ENCODE results near the gene PRXL2B. TPM values are rescaled to one million over a fixed set of nuclear protein-coding genes. Genes with fewer than 3 reads are reported as not detected.

Gene PRXL2B
- total RNA-seq, 1 experiment from 2014 or later: 32.2 TPM

GRCh38 chr1:2571348-2571747 is 15.2 kb upstream of the PRXL2B start:
- H4K20me1 ChIP-seq (ENCODE audit: insufficient read depth): no peaks in the 10 kb centered on the region
- CTCF ChIA-PET: interaction anchor here (0.9 kb wide), 1 partner anchor 8 kb away, joined by 3 read pairs; no protein-coding TSS in a partner anchor
- DNase-seq (ENCODE audit: low read depth, low spot score) (no peak), ATAC-seq (no peak)
- POLR2A ChIA-PET: no interaction called here
- H3K36me3 ChIP-seq (ENCODE audit: control insufficient read depth in 1 of 2, insufficient read depth in 2 of 2, low read length in 2 of 2): no peaks in the 10 kb centered on the region
- H3K27me3 ChIP-seq (ENCODE audit: insufficient read depth, low read length): no peaks in the 10 kb centered on the region
- no peak overlapping the region for H3K4me3 ChIP-seq (replicated peaks in 1 of 2; ENCODE audit: low read depth in 1 of 2, low read length in 2 of 2)
- no peak for TF ChIP-seq JUND (IDR thresholded peaks at IDR 0.05)
- no peak for TF ChIP-seq SIN3A (IDR thresholded peaks at IDR 0.05; ENCODE audit: low read depth)
- no peak for TF ChIP-seq TCF7L2 (IDR thresholded peaks at IDR 0.05; ENCODE audit: borderline replicate concordance, extremely low read depth, insufficient read depth, insufficient read length)
- no peak for TF ChIP-seq SP1 (IDR thresholded peaks at IDR 0.05; ENCODE audit: low read depth)
- no peak for TF ChIP-seq MAX (IDR thresholded peaks at IDR 0.05)
- TF ChIP-seq ZFX (IDR thresholded peaks at IDR 0.05): no peak
- no peak for TF ChIP-seq SRF (IDR thresholded peaks at IDR 0.05; ENCODE audit: low read depth)
- no peak for TF ChIP-seq FOSL1 (IDR thresholded peaks at IDR 0.05; ENCODE audit: low read depth)
- no peak overlapping the region for H3K27ac ChIP-seq (ENCODE audit: low read depth, low read length)
- RAD21 ChIA-PET (ENCODE audit: low non-redundant PET in 1 of 2, low total read pairs in 2 of 2, uncharacterized antibody in 2 of 2, unreplicated experiment in 2 of 2): no interaction called here
- BruUV-seq (replicated peaks): no TSS peak
- no peak overlapping the region for H3K9ac ChIP-seq (ENCODE audit: low read length)
- H3K79me2 ChIP-seq (ENCODE audit: insufficient read depth, low read length): no peaks in the 10 kb centered on the region
- intact Hi-C loops (cut with micrococcal nuclease): no loop called here
- no peak overlapping the region for H2AFZ ChIP-seq (ENCODE audit: low read depth, low read length, poor library complexity, severe bottlenecking)
- H3K4me1 ChIP-seq (ENCODE audit: control insufficient read depth in 1 of 2, insufficient read depth in 2 of 2, low read length in 2 of 2): no peaks in the 10 kb centered on the region
- no peaks in the 10 kb centered on the region for H3K9me2 ChIP-seq (ENCODE audit: insufficient read depth)
- H3K4me2 ChIP-seq (ENCODE audit: low read length): no peak overlapping the region
- H3K9me3 ChIP-seq (ENCODE audit: control insufficient read depth in 1 of 2, insufficient read depth in 1 of 2, low read depth in 1 of 2, low read length in 2 of 2): no peaks in the 10 kb centered on the region; a peak in 1 of 4 replicates

DNA sequence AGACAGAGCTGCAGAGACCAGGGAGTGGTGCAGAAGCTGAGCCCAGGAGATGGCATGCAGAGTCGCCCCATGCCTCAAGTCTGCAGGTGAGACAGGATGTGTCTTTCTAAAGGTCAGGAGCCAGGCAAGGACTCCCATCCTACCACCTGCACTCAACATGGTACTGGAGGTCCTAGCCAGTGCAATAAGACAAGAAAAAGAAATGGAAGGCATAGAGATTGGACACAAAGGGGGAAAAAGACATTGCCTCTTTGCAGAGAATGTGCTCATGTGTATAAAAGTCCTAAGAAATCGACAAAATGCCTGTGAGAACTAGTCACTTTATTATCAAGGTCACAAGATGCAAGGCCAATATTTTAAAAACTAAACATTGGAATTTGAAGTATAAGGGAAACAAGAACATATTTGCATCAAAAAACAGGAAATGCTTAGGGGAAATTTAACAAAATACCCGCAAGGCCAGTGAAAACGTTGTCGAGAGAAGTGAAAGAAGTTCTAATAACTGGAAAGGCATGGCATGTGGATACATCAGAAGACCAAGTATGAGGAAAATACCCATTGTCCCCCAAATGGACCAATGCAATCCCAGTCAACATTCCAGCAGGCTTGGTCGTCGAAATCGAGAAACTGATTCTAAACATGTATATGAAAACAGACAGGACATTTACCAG is 13.2 kb upstream of the PRXL2B start:
- H3K4me1 ChIP-seq (ENCODE audit: control insufficient read depth in 1 of 2, insufficient read depth in 2 of 2, low read length in 2 of 2): peaks cover 6 to 7% of the 10 kb centered on the region in 2 experiments; a peak in 3 of 4 replicates
- TF ChIP-seq REST (IDR thresholded peaks at IDR 0.05; ENCODE audit: low read depth): no peak
- TF ChIP-seq POLR2AphosphoS5 (IDR thresholded peaks at IDR 0.05; ENCODE audit: low read depth, low read length): no peak
- TF ChIP-seq YY1 (IDR thresholded peaks at IDR 0.05; ENCODE audit: extremely low read depth, insufficient replicate concordance, low read depth, low read length): no peak
- TF ChIP-seq ZFX (IDR thresholded peaks at IDR 0.05): no peak
- TF ChIP-seq EGR1 (IDR thresholded peaks at IDR 0.05; ENCODE audit: low read depth): no peak
- TF ChIP-seq SP1 (IDR thresholded peaks at IDR 0.05; ENCODE audit: low read depth): no peak
- TF ChIP-seq EZH2phosphoT487 (IDR thresholded peaks at IDR 0.05; ENCODE audit: borderline replicate concordance): no peak
- CTCF ChIA-PET: no interaction called here
- no peak overlapping the region for H3K9ac ChIP-seq (ENCODE audit: low read length)
- H3K9me3 ChIP-seq (ENCODE audit: control insufficient read depth in 1 of 2, insufficient read depth in 1 of 2, low read depth in 1 of 2, low read length in 2 of 2): no peaks in the 10 kb centered on the region; a peak in 1 of 4 replicates
- H3K27me3 ChIP-seq (ENCODE audit: insufficient read depth, low read length): no peaks in the 10 kb centered on the region
- POLR2A ChIA-PET: no interaction called here
- no peaks in the 10 kb centered on the region for H3K9me2 ChIP-seq (ENCODE audit: insufficient read depth)
- H3K27ac ChIP-seq (ENCODE audit: low read depth, low read length): no peak overlapping the region
- H3K36me3 ChIP-seq (ENCODE audit: control insufficient read depth in 1 of 2, insufficient read depth in 2 of 2, low read length in 2 of 2): no peaks in the 10 kb centered on the region
- no peaks in the 10 kb centered on the region for H3K79me2 ChIP-seq (ENCODE audit: insufficient read depth, low read length)
- BruUV-seq (replicated peaks): no TSS peak
- no peak for ATAC-seq
- RAD21 ChIA-PET (ENCODE audit: low non-redundant PET in 1 of 2, low total read pairs in 2 of 2, uncharacterized antibody in 2 of 2, unreplicated experiment in 2 of 2): no interaction called here
- intact Hi-C loops (cut with micrococcal nuclease): no loop called here
- H3K4me3 ChIP-seq (replicated peaks in 1 of 2; ENCODE audit: low read depth in 1 of 2, low read length in 2 of 2): no peak overlapping the region
- H4K20me1 ChIP-seq (ENCODE audit: insufficient read depth): no peaks in the 10 kb centered on the region
- no peak overlapping the region for H2AFZ ChIP-seq (ENCODE audit: low read depth, low read length, poor library complexity, severe bottlenecking)
- H3K4me2 ChIP-seq (ENCODE audit: low read length): no peak overlapping the region
- no peak for DNase-seq (ENCODE audit: low read depth, low spot score)

All from HCT116 (cell line).